ENCODE measurements around the gene TYK2.

TYK2 gene

DNA sequence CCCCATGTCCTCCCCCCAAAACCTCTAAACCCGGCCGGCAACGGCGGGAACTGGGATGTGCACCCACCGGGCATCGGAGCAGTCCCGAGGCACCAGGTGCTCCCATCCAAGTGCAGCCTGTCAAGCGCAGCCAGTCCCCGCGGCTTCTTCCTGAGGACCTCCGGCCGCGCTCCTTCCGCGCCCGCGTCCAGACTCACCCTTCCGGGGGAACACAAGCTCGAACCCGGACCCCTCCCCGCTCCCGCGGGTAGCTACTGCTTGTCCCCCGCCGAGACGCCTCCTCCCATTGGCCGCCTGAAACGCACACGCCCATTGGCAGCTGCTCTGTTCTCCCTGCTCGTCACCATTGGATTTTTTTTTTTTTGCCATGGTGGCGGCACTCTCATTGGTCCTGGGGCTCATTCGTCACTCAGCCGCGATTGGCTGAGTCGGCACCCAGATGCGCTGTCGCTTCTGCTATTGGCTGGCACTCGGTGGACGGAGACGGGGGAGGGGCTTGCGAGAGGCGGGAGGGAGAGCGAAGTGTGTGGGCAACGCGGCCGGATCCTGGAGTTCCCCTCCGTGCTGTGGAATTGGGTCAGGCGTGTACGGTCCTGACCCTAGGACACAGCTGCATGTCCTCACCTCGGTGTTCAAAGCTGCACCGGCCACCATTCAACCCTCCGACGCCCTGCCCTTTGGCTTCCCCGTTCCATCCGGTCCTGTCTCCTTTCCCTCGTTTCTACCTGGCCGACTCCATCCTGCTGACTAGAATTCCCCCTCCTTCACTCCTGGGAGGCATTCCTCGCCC lies at the start of gene TYK2:
TSS of gene TYK2 (minus strand) at position 260 of the 790 bp plus-strand sequence. CDS start 2,166 bp downstream, outside the sequence.
- H3K9me3 Mint-ChIP-seq: no peaks in the 10 kb centered on the region
- H3K4me3 Mint-ChIP-seq: peak within 1 kb of the TSS; percentile 93
- peaks cover 4% of the 10 kb centered on the region for H3K27me3 Mint-ChIP-seq
- H3K4me1 Mint-ChIP-seq: peaks cover 22% of the 10 kb centered on the region
- H3K27ac Mint-ChIP-seq: peak within 1 kb of the TSS; percentile 95
- DNase-seq (peak; percentile 95), ATAC-seq (peak; percentile 98)
- peaks cover 16% of the 10 kb centered on the region for H3K36me3 Mint-ChIP-seq (ENCODE audit: low read depth)

DNA sequence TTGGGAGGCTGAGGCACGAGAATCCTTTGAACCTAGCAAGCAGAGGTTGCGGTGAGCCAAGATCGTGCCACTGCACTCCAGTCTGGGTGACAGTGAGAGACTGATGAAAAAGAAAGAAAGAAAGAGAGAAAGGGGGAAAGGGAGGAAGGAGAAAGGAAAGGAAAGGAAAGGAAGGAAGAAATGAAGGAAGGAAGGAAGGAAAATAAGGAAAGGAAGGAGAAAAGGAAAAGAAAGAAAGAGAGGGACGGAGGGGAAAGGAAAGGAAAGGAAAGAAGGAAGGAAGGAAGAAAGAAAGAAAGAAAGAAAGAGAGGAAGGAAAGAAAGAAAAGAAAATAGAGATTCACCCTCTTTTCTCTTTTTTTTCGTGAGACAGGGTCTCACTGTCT lies 48.6 kb upstream of the TYK2 start:
- no peak overlapping the region for H3K4me3 Mint-ChIP-seq
- peaks cover 4% of the 10 kb centered on the region for H3K36me3 Mint-ChIP-seq (ENCODE audit: low read depth)
- ATAC-seq (no peak), DNase-seq (no peak)
- peaks cover 4% of the 10 kb centered on the region for H3K9me3 Mint-ChIP-seq
- H3K27ac Mint-ChIP-seq: peak overlapping the region; percentile 95
- peaks cover 30% of the 10 kb centered on the region for H3K27me3 Mint-ChIP-seq
- peaks cover 92% of the 10 kb centered on the region for H3K4me1 Mint-ChIP-seq

- Mint-ChIP-seq H3K27ac (peak overlapping the region; percentile 95), H3K36me3 (ENCODE audit: low read depth) (peaks cover 4% of the 10 kb centered on the region), H3K9me3 (peaks cover 4% of the 10 kb centered on the region), H3K4me3 (peak overlapping the region; percentile 2), H3K27me3 (peaks cover 39% of the 10 kb centered on the region), H3K4me1 (peaks cover 86% of the 10 kb centered on the region)
- ATAC-seq (no peak), DNase-seq (no peak)
These were observed 46.8 kb upstream of the TYK2 start for GRCh38 chr19:10427169-10427568.

- Mint-ChIP-seq H3K4me1 (peaks cover 86% of the 10 kb centered on the region), H3K9me3 (peaks cover 4% of the 10 kb centered on the region), H3K27me3 (peaks cover 41% of the 10 kb centered on the region), H3K27ac (peak overlapping the region; percentile 94), H3K36me3 (ENCODE audit: low read depth) (peaks cover 7% of the 10 kb centered on the region), H3K4me3 (peak overlapping the region; percentile 78)
- peak; percentile 80 for DNase-seq
- peak; percentile 9 for ATAC-seq
These were observed 43.8 kb upstream of the TYK2 start for GRCh38 chr19:10424011-10424637.

DNA sequence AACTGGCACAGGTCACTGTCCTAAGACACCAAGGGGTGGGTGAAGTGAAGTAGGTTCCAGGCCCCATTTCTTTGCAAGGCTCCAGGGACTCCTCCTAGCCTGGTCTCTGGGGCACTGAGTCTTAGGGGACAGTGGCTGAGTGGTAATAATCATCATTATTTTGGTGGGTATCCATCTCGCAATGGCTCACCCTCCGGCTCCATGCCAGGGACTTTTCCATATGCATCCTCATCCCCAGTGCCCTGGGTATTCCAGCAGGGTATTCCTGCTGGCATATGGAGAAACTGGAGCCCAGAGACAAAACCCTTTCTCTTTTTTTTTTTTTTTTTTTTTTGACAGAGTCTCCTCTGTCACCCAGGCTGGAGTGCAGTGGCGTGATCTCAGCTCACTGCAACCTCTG lies 42.5 kb upstream of the TYK2 start:
- H3K4me3 Mint-ChIP-seq: no peak overlapping the region
- H3K9me3 Mint-ChIP-seq: no peaks in the 10 kb centered on the region
- DNase-seq: no peak
- peaks cover 83% of the 10 kb centered on the region for H3K4me1 Mint-ChIP-seq
- peaks cover 42% of the 10 kb centered on the region for H3K27me3 Mint-ChIP-seq
- no peak overlapping the region for H3K27ac Mint-ChIP-seq
- H3K36me3 Mint-ChIP-seq (ENCODE audit: low read depth): peaks cover 7% of the 10 kb centered on the region
- no peak for ATAC-seq

- H3K4me1 Mint-ChIP-seq: peaks cover 79% of the 10 kb centered on the region
- no peak for DNase-seq
- H3K27me3 Mint-ChIP-seq: peaks cover 45% of the 10 kb centered on the region
- no peak overlapping the region for H3K27ac Mint-ChIP-seq
- ATAC-seq: no peak
- H3K9me3 Mint-ChIP-seq: no peaks in the 10 kb centered on the region
- H3K4me3 Mint-ChIP-seq: peak overlapping the region; percentile 75
- H3K36me3 Mint-ChIP-seq (ENCODE audit: low read depth): peaks cover 7% of the 10 kb centered on the region
These were observed 41.7 kb upstream of the TYK2 start for GRCh38 chr19:10422046-10422461.

DNA sequence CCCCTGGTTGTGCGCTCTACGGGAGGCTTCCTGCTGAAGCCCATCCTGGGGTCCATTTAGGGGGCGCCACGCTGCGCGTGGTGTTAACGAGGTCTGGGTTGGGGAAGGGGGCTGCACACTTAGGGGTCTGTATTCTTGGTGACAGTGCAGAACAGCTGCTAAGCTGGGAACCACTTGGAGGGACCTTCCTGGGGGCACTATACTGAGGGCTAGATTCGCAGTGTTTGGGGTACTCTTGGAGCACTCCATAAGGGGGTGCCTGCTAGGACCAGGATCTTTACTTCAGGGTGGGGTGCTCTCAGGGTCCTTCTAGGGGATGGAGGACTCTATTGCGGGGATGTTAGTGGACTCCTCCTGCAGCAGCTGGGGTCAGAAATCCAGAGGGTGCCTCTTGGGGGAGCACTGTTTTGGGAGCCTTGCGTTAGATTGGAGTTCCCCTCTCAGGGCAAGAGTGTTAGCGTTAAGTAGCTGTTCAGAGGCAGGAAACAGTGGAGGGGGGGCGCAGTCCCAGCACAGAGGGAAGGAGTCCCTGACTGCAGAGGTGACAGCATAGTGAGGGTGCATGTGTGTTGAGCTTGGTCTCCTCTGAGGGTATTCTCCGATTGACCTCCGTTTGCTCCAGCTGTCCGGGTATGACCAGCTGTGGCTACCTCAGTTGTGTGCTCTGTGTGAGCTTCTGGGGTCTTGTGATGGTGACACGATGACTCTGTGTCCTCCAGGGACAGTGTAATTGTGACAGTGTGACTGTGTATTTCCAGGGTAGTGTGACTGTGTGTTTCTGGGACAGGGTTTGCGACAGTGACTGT lies 41.1 kb upstream of the TYK2 start:
- Mint-ChIP-seq H3K36me3 (ENCODE audit: low read depth) (peaks cover 10% of the 10 kb centered on the region), H3K27ac (peak overlapping the region; percentile 52), H3K27me3 (peaks cover 50% of the 10 kb centered on the region), H3K4me3 (peak overlapping the region; percentile 75), H3K9me3 (no peaks in the 10 kb centered on the region), H3K4me1 (peaks cover 79% of the 10 kb centered on the region)
- DNase-seq: peak; percentile 35
- no peak for ATAC-seq

GRCh38 chr19:10420444-10421239 lies 40.3 kb upstream of the TYK2 start, which contains the start of gene PDE4A:
PDE4A (plus strand) TSS chr19:10420538; CDS start chr19:10420765, 227 bp downstream.
- H3K36me3 Mint-ChIP-seq (ENCODE audit: low read depth): peaks cover 10% of the 10 kb centered on the region
- no peaks in the 10 kb centered on the region for H3K9me3 Mint-ChIP-seq
- DNase-seq (peak; percentile 79), ATAC-seq (no peak)
- peaks cover 50% of the 10 kb centered on the region for H3K27me3 Mint-ChIP-seq
- peaks cover 77% of the 10 kb centered on the region for H3K4me1 Mint-ChIP-seq
- peak within 1 kb of the TSS; percentile 86 for H3K4me3 Mint-ChIP-seq
- peak within 1 kb of the TSS; percentile 90 for H3K27ac Mint-ChIP-seq

GRCh38 chr19:10419646-10420443 lies 39.5 kb upstream of the TYK2 start:
- Mint-ChIP-seq H3K27ac (peak overlapping the region; percentile 90), H3K4me3 (peak overlapping the region; percentile 86), H3K9me3 (no peaks in the 10 kb centered on the region), H3K4me1 (peaks cover 72% of the 10 kb centered on the region), H3K36me3 (ENCODE audit: low read depth) (peaks cover 6% of the 10 kb centered on the region), H3K27me3 (peaks cover 50% of the 10 kb centered on the region)
- ATAC-seq (peak; percentile 25), DNase-seq (peak; percentile 68)

DNA sequence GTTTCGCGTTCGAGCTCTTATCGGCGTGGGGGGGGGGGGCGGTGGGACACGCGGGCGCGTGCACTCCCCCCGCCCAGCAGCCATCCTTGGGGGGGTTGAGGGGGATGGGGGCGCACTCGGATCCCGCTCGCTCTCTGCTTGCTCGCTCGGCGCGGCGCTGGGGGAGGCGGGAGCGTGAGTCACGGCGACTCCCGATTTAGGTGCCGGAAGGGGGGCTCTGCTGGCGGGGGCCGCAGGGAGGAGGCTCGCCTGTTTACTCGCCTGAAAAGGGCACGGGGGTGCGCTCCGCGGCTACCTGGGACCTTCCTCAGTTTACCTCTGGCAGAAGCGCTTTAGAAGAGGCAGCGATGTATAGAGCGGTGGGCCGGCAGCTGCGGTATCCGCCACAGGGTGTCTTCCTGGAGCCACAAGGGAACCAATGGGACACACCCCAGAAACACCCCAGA lies 38.9 kb upstream of the TYK2 start:
- Mint-ChIP-seq H3K27ac (peak overlapping the region; percentile 90), H3K9me3 (no peaks in the 10 kb centered on the region), H3K27me3 (peaks cover 50% of the 10 kb centered on the region), H3K4me3 (peak overlapping the region; percentile 86), H3K4me1 (peaks cover 68% of the 10 kb centered on the region), H3K36me3 (ENCODE audit: low read depth) (peaks cover 6% of the 10 kb centered on the region)
- ATAC-seq (peak; percentile 8), DNase-seq (peak; percentile 65)

DNA sequence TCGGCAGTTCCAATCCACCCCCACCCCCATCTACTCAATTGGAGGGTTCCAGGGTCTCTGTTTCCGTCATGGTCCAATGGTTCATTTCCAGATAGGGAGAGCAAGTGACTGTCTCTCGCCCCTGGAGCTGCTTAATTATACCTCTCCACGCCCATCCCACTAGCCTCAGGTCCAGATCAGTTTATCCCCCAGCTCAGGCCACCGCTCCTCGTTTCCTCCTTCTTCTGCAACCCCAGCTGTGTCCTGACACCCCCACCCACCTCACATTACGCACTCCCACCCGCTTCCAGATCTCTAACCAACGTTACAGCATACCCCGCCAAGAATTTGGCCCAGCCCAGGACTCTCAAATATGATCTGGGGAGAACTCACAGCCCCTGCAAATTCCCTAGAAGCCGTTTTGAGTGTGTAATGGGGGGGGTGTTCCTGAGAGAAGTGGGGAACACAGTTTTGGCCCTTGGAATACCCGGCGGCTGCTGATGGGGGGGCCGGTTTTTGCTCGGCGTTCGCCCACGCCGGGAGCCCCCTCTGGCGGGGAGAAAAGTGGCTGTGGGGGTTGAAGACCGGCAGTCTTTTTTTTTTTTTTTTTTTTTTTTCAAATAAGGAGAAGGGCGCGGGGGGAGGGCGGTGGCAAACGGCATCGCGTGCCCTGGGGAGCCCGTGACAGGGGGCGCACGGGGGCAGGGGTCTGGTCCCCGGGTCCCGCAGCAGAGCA lies 38.3 kb upstream of the TYK2 start:
- Mint-ChIP-seq H3K36me3 (ENCODE audit: low read depth) (peaks cover 6% of the 10 kb centered on the region), H3K27me3 (peaks cover 48% of the 10 kb centered on the region), H3K4me3 (peak overlapping the region; percentile 69), H3K27ac (peak overlapping the region; percentile 36), H3K9me3 (no peaks in the 10 kb centered on the region), H3K4me1 (peaks cover 64% of the 10 kb centered on the region)
- ATAC-seq (no peak), DNase-seq (no peak)

- DNase-seq (no peak), ATAC-seq (no peak)
- Mint-ChIP-seq H3K27ac (peak overlapping the region; percentile 36), H3K4me1 (peaks cover 63% of the 10 kb centered on the region), H3K36me3 (ENCODE audit: low read depth) (peaks cover 6% of the 10 kb centered on the region), H3K4me3 (peak overlapping the region; percentile 69), H3K27me3 (peaks cover 43% of the 10 kb centered on the region), H3K9me3 (no peaks in the 10 kb centered on the region)
These were observed 37.8 kb upstream of the TYK2 start for GRCh38 chr19:10418235-10418484.
